ENCODE measurements around the gene SDK2. TPM values are rescaled to one million over a fixed set of nuclear protein-coding genes. Genes with fewer than 3 reads are reported as not detected.

SDK2 gene
- total RNA-seq, 1 donor from 2014 or later = 1.4 TPM

GRCh38 chr17:73357318-73357717 lies 286.9 kb downstream of the SDK2 start:
- intact Hi-C loops (cut with DNase I) = no loop called here
- H3K9me3 ChIP-seq = no peaks in the 10 kb centered on the region
- no peak overlapping the region for H3K4me3 ChIP-seq
- DNase-seq (no peak), ATAC-seq (no peak)
- no peak overlapping the region for H3K27ac ChIP-seq
- peaks cover 5% of the 10 kb centered on the region for H3K4me1 ChIP-seq
- no peak for TF ChIP-seq CTCF (IDR thresholded peaks at IDR 0.05)
- no peaks in the 10 kb centered on the region for H3K27me3 ChIP-seq (ENCODE audit: low read depth)
- H3K36me3 ChIP-seq = no peaks in the 10 kb centered on the region

GRCh38 chr17:73356561-73357170 lies 287.6 kb downstream of the SDK2 start:
- no peak overlapping the region for H3K27ac ChIP-seq

DNA sequence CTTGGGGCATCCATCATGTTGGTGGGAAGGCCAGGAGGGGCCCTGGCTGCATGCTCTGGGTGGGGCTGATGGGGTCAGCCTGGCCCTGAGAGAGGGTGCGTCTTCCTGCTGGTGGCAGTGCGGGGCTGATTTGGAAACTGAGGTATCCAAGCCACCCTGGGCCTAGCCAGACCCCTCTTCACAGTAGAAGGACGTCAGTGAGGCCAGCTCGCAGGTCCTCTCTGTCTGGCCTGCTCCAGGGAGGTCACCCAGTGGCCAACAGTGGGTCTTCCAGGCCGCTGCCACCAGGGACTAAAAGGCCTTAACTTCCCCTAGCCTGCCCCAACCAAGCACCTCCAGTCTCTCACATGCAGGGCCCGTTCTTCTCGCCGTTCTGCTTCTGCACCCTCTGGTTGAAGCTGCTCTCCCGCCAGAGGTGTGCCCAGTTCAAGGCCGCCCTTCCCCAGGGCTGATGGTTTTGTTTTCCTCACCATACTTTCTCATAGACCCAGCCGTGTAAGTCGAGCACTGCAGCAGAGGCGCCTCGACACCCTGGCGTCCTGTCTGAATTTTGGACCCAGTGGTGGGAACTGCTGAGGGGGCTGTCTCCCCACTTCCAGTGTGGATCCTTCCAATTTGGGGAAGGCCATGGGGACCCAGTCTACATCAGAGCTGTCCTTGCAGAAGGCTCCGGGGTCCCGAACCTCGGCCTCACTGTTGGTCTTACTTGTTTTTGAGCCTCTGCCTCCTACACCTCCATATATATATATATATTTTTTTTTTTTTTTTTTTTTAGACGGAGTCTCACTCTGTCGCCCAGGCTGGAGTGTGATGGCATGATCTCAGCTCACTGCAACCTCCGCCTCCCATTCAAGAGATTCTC lies 289.6 kb downstream of the SDK2 start:
- intact Hi-C loops (cut with DNase I) = no loop called here
- TF ChIP-seq CTCF (IDR thresholded peaks at IDR 0.05) = no peak
- no peaks in the 10 kb centered on the region for H3K27me3 ChIP-seq (ENCODE audit: low read depth)
- H3K27ac ChIP-seq = no peak overlapping the region
- DNase-seq (no peak), ATAC-seq (no peak)
- H3K4me1 ChIP-seq = peaks cover 5% of the 10 kb centered on the region
- no peak overlapping the region for H3K4me3 ChIP-seq
- no peaks in the 10 kb centered on the region for H3K9me3 ChIP-seq
- H3K36me3 ChIP-seq = no peaks in the 10 kb centered on the region

More at GRCh38 chr17:73356561-73357170, 287.6 kb downstream of the SDK2 start:
- no peaks in the 10 kb centered on the region for H3K9me3 ChIP-seq
- H3K4me1 ChIP-seq = peaks cover 5% of the 10 kb centered on the region
- intact Hi-C loops (cut with DNase I) = no loop called here
- H3K4me3 ChIP-seq = no peak overlapping the region
- TF ChIP-seq CTCF (IDR thresholded peaks at IDR 0.05) = no peak
- H3K36me3 ChIP-seq = no peaks in the 10 kb centered on the region
- no peaks in the 10 kb centered on the region for H3K27me3 ChIP-seq (ENCODE audit: low read depth)
- DNase-seq (no peak), ATAC-seq (no peak)

- Histone ChIP-seq H3K36me3 (no peaks in the 10 kb centered on the region), H3K9me3 (no peaks in the 10 kb centered on the region), H3K4me1 (no peaks in the 10 kb centered on the region), H3K27me3 (ENCODE audit: low read depth) (no peaks in the 10 kb centered on the region), H3K27ac (no peak overlapping the region), H3K4me3 (no peak overlapping the region)
- no peak for TF ChIP-seq CTCF (IDR thresholded peaks at IDR 0.05)
- DNase-seq (no peak), ATAC-seq (no peak)
- intact Hi-C loops (cut with DNase I) = no loop called here
Measured at GRCh38 chr17:73352261-73352660, 292.0 kb downstream of the SDK2 start.

GRCh38 chr17:73351764-73352163 lies 292.5 kb downstream of the SDK2 start:
- DNase-seq (no peak), ATAC-seq (no peak)
- Histone ChIP-seq H3K27me3 (ENCODE audit: low read depth) (no peaks in the 10 kb centered on the region), H3K4me3 (no peak overlapping the region), H3K27ac (no peak overlapping the region), H3K9me3 (no peaks in the 10 kb centered on the region), H3K4me1 (no peaks in the 10 kb centered on the region), H3K36me3 (no peaks in the 10 kb centered on the region)
- intact Hi-C loops (cut with DNase I) = no loop called here
- no peak for TF ChIP-seq CTCF (IDR thresholded peaks at IDR 0.05)
